ENCODE results near the gene NR2E1.

The NR2E1 gene

DNA sequence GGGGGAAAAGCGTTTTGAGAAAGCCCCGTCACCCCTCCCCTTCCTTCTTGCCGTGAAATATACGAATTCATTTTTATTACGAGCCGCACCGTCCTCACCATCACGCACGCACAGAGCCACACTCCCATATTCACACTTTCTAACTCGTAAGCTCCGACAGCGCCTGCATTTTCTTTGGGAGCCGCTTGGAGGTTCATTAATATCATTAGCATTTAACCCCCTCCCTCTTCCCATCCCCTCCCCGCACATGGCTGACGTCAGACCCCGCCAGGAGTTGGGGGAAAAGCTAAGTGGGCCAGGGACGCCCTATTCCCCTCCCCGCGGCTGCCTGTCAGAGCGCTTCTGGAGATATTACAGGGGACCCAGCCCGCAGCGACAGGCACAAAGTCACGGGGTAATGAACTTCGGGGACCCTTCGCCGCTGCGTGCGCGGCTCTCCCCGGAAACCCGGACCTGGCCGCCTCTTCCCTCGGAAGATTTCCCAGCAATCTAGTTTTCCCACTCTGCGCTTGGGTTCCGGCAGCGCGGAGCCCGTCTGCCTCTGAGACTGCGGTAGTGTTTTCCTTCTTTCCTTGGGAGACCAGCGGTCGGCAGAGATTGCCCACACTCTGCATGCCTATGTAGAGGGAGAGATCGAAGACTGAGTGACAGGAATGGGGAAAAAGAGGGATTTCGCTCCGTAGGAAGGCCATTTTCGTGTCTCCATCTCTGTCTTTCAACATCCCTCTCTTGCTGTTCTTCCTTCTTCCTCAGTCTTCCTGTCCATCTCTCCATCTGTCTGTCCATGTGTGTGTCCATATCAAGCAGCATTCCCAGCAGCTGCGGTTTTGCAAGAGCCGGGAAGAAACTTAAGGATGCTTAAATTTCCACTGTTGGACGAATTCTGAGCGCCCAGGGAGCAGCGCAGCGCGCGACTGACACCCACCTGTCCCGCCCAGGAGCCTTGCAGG is at the start of gene NR2E1:
Gene NR2E1 (plus strand): TSS at position 309 of the 950 bp plus-strand sequence. CDS start 744 bp downstream, outside the sequence.
- no peak for DNase-seq (ENCODE audit: low read depth)

DNA sequence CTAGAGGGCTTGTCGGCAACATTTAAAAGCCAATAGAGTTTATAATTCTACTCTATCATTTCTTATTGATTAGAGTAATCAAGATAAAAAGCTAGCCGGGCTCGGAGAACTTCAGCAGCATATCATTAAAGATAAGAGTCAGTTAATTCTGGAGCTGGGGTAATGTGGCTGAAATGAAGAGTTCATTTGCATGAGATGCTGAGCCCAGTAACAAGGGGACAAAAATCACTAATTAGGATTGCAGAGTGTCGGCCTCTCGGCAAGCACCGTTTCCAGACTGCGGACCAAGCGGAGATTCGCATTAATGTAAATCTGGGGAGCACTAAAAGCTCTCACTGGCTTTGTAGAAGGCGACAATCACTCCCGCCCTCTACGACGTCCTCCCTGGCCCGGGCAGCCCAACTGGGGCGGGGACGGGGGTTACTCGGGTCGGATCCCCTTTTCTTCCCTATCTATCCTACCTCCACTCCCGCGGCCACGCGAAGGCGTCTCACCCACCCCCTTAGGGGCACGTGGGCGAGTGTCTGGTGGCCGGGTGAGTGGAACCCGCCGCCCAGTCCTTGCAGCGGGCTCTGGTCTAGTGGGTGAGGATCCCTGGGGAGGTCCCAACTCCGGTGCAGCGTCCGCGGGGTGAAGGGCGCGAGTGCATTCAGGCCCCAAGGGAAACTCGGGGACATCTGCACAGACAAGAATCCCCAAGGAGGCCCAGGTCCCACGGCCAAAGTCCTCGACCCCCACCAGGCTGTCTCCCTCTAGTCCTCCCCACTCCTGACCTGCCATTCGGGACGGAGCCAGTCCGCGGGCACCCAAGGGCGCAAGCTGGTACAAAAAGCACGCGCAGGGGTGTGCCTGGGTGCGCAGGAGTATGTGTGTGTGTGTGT is 49.0 kb upstream of the NR2E1 start:
- DNase-seq (ENCODE audit: low read depth): no peak

DNA sequence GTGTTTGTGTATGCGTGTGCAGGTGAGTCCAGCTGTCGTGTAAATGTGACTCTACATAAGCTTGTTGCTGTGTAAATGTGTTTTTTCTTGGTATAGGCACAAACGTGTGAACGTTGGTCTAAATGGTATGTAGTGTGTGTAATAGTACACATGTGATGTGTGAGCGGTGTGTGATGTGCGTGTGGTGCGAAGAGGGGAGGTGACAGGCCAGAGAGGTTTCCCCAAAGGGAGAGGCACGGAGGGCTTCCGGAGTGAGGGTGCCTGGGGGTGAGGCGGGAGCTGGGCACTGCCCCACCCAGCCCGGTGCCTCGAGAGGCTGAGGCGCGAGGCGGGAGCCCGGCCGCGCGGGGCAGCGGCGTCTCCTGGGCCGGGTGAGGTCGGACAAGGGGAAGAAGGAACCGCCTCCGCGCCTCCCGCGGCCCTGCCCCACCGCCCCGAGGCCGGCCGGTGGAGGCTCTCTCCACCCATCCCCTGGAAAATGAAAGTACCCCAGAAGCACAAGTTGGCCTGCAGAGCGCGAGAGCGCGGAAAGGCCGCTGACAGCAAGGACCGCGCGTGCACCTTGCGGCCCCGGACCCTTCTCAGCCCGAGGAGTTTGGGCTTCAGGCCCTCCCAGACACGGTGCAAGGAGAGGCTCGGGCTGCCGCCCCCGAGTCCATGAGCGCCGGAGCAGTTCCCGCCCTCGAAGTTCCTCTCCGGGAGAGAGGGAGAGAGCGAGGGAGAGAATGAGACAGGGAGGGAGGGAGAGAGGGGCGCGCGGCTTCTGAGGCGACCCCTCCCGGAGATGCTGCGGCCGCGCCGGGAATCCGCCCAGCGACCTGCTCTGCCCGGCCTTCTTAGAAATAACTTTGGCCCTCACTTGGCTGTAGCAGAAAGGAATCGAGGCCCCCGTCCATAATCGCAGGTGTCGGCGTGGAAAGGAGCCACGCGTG is 48.1 kb upstream of the NR2E1 start:
- peak; percentile 22 for DNase-seq (ENCODE audit: low read depth)

DNA sequence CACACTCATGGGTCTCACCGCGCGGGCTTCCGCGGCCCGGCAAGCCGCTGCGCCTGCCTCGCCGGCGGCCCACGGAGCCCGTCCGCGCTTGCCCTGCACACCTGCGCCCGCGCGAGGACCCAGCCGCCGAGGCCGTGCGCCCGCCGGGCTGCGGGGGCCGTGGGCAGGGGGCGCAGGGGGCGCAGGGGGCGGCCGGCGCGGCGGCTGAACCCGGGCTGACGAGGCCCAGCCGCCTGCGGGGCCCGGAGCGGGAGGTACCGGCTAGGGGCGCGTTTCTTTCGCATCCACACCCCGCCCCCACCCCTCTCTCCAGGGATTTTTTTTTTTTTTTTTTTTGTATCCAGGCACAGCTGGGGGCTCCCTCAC is 47.5 kb upstream of the NR2E1 start:
- DNase-seq (ENCODE audit: low read depth): no peak

DNA sequence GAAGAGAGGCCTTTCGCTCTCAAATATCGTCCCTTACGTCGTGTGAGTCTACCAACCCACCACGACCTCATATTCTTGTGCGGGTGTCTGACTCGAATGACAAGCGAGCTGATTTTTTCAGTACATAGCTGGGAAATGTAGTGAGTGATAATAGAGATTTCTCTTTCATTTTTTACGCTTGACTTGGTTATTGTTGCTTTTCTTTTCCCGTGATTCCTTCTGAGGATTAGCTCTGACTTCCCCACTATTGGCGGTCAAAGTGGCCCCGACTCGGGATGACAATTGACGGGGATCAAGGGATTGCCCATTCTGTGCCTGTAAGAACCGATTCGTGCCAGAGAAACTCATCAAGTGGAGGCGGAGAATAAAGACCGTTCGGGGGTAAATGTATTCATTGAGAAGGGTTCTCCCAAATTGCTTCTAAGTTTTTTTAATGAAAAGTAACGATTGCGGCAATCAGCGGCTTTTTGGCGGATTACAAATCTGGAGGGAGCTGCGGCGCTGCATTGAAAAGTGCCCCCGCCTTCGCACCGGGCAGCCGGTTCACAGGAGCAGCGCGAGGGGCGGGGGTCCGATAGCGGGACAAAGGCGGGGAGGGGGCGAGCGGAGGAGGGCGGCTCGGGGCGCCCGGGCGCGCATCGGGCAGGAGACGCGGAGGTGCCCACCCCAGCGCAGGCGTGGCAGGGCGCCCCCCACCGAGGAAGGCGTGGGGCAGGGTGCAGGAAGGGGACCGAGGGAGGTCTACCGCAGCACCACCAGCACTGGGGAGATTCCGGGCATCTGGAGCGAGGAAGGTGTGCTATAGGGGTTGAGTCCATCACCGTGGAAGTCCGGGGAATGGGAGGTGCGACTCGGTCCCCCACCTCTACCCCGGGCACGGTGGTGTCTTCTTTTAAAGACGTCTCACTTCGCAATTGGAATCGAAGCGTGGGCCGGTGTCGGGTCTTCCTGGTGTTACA is 46.7 kb upstream of the NR2E1 start:
- DNase-seq (ENCODE audit: low read depth): no peak

DNA sequence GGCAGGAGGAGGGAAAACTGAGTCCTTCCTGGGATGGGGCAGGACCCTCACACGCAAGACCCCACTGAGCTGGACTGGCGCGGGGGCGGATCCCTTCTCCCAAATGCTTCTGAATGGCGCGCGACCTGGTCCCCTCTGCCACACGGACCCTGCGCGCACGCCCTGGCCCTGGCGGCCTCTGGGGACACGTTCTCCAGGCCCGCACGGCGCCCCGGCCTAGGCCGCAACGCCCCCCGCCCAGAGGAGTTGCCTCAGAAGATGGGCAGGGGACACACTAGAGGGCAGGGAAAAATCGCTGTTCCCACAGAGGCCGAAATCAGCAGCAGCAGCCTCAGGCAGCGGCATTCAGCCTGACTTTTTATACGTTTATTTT is 46.1 kb upstream of the NR2E1 start:
- DNase-seq (ENCODE audit: low read depth): no peak

DNA sequence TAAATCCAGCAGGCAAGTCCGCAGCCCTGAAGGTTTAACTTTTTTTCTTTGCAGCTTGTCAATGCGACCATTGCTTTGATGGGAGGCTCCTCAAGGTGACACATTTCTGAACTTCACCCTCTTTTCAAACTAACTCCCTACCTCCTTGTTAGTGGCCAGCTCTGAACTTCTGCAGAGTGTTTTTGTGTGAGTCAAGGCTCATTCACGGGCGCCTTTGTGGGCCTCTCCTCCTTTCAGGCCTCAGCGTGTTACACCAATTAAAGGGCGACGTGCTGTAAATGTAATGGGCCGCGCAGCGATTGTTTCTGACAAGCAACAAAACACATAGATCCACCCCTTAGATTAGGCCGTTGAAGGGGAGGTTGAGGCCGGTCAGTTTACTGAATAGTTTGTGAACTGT is 45.5 kb upstream of the NR2E1 start:
- DNase-seq (ENCODE audit: low read depth): no peak

DNA sequence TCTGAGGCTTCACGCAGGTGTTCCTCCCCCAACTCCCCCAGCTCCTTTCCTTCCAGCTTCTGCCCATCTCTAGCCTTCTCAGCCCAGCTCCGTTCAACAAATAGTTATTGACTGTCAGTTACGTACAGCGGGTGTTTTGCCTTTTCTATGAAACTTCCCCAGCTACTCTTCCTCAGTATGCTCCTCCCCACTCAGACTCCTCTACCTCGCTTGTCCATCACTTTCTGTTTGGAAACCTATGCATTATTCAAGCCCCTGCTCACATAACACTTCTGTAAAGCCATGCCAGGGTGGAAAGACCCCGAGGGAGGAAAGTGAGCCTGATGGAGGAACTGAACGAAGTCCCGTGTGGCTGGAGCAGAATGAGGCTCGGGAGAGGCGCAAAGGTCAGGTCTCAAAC is 44.2 kb upstream of the NR2E1 start:
- DNase-seq (ENCODE audit: low read depth): no peak

DNA sequence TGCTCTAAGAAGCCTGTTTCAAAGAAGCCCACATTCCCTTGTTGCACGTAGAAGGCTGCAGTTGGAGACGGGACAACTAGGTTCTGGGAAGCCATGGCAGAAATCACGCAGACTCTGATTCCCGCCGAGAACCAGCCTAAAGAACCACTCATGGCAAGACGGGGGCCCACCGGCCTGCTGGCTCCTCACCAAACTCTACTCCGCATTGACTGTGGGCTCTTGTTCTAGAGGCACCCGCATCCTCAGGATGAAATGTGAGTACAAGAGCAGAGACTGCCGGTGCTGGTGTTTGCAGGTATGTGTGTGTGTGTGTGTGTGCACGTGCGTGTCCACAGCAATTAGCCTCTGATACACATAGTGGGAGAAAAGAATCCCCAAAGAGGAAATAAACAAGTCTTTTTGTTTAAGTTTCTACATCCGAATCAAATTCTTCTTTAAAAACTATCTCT is 42.3 kb upstream of the NR2E1 start:
- no peak for DNase-seq (ENCODE audit: low read depth)

DNA sequence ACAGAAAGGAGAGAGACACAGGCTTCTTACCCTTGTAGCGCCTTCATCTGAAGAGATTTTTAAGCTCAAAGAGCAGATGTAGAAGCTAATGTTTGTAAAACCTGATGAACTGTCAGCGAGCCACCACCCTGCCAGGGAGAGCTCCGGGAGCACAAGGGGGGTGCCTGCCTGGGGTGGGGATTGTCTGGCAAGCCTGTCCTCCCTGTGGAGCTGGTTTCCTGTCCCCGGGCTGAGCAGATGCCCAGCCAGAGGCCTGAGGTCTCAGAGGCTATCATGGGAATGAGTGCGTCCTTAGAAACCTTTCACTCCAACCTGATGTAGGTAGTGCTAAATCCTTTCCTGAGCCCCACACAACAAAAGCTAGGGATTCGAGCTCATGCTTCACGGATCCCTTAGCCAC is 41.9 kb upstream of the NR2E1 start:
- DNase-seq (ENCODE audit: low read depth): no peak

DNA sequence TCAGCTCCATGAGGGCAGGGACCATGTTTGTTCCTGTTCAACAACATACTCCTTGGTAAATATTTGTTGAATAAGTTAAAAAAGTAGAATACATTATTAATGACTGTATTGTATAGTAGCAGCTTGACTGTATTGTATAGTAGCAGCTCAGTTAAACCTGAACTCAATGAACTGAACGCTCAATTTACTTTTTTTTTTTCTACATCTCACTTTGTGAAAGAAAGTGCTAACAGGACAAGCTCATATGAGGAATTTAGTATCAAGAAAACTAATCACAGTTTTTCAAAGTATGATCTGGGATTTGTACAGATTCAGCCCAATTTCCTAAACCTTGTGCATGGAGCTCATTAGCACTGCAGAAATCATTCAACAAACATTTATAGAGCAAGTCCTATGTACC is 38.8 kb upstream of the NR2E1 start:
- no peak for DNase-seq (ENCODE audit: low read depth)

DNA sequence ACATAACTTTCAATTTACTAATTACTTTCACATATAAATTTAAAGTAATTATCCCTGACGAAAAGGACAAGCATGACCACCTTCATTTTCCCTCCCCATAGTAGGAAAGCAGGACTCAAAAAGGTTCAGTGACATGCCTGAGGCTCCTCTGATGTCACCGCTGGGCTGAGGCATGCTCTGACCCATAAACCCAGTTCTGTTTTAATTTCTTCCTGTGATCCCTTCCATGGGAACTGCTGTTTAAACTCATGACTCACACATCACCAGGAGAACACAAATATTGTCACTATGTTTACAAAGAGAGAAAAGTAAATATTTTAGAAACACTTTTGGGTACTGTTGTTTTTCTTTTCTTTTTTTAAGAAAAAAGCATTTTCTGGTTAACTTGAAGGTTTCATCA is 38.0 kb upstream of the NR2E1 start:
- no peak for DNase-seq (ENCODE audit: low read depth)

DNA sequence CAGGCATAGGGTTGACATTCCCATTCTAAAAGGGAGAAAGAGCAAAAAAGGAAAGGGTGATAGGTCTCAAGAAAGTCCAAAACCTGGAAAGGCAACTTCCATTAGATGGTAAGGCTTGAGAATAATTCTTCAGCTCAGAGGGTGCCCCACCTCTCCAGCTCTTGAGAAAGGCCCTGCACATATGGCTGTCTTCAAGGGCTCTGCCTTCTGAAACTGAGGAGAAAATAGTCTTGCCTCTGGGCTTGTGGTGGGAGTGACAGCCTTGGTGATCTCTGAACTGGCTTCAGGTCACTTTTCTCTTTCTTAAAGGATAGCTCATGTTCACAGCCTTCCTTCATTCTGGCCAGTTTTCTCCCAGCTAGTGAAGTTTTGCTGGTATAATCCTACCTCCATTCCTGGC is 35.6 kb upstream of the NR2E1 start:
- DNase-seq (ENCODE audit: low read depth): no peak

DNA sequence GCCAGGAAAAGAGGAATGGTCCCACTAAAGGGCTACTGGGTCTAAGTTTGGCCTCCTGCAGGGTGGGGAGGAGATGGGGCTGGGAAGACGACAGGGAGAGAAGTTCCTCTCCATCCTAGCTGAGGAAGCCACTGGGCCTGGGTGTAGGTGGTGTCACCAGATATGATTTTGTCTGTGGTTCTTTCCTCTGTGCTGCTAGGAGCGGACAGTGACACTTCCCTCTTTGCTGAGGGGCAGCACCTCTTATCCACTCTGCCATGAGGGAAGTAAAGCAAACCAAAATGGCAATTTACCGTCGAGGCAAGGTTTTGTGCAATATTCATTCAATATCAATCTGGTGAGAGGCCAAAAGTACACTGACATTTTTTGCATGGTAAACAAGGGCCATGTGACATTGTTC is 33.0 kb upstream of the NR2E1 start:
- DNase-seq (ENCODE audit: low read depth): no peak

DNA sequence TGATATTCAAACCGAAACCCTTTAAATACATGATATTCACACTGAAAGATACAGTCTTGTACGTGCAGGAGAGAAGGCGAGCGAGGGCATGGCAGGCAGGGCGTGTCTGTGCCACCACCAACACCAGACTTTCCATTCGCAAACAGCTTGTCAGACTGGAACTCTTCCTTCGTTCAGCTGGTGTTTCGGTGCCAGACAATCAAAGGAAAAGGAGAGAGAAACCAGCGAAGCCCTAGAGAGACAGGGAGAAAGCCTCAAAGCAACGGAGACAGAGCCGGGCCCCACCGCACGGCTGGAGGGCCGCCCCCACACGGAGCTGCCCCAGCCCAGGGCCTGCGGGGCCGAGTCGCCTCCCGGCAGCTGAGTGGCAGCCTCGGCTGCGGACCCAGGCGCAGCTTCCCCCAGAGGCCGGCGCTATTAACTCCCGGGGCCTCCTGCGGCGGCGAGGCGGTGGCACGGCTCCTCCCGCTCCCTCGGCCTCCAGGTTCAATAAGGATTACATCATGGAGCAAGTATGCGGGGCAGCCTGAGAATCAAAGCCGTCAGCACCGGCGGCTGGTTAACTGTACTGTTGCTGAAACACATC is 32.1 kb upstream of the NR2E1 start:
- peak; percentile 84 for DNase-seq (ENCODE audit: low read depth)

DNA sequence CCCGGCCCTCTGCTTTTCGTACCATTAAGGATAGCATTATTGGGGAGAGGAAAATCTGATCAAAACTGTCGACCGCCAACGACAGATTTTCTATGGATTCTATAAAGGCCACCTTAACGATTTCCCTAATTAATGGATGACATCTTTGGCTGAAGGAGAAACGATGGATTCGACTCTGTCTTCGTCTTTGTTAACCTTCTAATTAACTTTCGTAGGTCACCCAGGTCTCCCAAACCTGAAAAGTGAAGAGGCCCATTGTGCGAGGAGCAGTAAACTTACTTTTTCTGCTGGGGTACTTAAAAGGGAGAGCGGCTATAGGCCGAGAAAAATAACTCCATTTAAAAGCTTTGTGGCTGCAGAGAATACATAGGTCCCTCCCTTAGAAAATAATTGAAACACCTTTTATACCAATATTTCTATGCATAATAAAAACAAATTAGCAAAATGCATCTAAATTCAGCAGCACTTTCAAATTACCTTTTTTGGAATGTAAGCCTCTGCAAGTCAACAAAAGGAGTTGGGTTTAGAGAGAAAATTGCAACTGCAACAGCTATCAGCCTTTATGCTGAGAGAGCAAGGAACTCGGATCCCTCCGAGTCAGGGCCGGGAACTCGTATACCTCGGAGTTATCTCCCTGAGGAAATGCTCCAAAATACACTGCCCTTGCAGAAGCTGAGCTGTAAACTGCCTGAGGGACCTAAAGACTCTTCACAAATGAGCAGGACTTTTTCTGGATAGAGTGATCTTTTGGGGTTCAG is 31.4 kb upstream of the NR2E1 start:
- DNase-seq (ENCODE audit: low read depth): no peak

DNA sequence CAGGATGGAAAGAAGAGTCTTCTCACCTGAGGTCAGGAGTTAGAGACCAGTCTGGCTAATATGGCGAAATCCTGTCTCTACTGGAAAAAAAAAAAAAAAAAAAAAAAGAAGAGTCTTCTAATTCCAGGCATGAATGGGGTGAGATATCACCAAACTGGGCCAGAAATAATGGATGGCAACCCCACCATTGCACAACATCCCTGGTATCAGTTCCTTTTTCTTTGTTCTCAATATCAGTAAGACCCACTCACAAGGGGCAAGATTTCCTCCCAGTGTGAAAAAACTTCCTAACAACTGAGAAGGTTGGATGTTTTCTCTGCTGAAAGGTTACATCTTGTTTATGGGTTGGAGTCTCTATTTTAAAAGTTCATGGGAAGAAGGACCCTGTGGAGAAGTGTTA is 23.6 kb upstream of the NR2E1 start:
- DNase-seq (ENCODE audit: low read depth): no peak

DNA sequence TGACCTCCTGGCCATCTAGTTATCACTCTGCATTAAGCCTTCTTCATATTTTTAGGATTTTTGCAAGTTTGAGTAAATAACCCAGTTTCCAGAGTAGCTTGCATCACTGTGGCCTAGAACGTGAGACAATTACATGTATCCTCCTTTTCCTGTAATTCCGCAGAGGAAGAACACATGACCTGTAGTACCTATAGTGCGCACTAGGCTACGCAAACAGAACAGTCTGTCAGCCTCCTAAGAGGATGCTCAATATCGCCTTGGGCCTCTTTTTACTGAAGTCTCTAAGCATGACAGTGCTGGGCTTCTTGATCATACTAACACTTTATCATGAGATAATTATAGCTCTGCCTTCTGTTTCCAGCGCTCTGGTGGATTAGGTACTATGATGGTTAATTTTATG is 20.2 kb upstream of the NR2E1 start:
- no peak for DNase-seq (ENCODE audit: low read depth)

DNA sequence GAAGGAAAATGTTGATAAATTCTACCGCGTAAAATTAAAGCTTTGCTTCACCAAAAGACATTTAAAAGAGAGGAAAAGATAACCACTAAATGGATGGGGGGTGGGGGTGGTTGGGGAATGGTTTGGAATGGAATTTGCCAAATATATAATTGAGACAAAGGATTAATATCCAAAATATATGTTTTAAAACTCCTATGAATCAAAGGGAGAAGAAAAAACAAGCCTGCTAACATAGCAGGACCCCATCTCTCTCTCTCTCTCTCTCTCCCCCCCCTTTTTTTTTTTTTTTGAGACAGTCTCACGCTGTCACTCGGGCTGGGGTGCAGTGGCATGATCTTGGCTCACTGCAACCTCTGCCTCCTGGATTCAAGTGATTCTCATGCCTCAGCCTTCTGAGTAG is 13.4 kb upstream of the NR2E1 start:
- no peak for DNase-seq (ENCODE audit: low read depth)

Measured in iris pigment epithelial cell (primary cell).